GM12878 (cell line): Measurements from ENCODE around the gene ZMIZ1. TPM values are rescaled to one million over a fixed set of nuclear protein-coding genes. Genes with fewer than 3 reads are reported as not detected.

Experiments
- ATAC-seq: fragments of 200-7000 bp; cut with Tn5 transposase; 3 replicates; pipeline ENCODE4 v1.9.1; 2020; ENCODE audit warnings: mild to moderate bottlenecking, moderate library complexity
- BruUV-seq: library from RNA; stranded (reverse); fragments of 400-500 nt; replicated peaks from 2 replicates; lab custom pipeline; 2021; lab: Mats Ljungman, UMichigan
- CTCF ChIA-PET: fragments of 300-600 bp; sonication (Branson Sonifier 250); formaldehyde crosslinking; extraction: SDS; loops from one replicate; lab custom pipeline; 2021; ENCODE audit warnings: inconsistent platforms; lab: Yijun Ruan, JAX
- POLR2A ChIA-PET: fragments of 350-600 bp; formaldehyde crosslinking; extraction: SDS; loops from one replicate; lab custom pipeline; 2021; ENCODE audit warnings: inconsistent platforms; lab: Charles Lee
- RAD21 ChIA-PET: fragments of 300-600 bp; sonication (Branson Sonifier 250); formaldehyde crosslinking; loops from one replicate; lab custom pipeline; 2023; ENCODE audit warnings: antibody characterized with exemption; ENCODE audit not compliant: unreplicated experiment; lab: Charles Lee
- SMC1A ChIA-PET: fragments of 300-600 bp; sonication (Branson Sonifier 250); formaldehyde crosslinking; loops from one replicate; lab custom pipeline; 2023; ENCODE audit not compliant: unreplicated experiment, uncharacterized antibody; lab: Charles Lee
- DNase-seq: peaks from one replicate; pipeline ENCODE4 v3.0.0-alpha.2; 2011; ENCODE audit warnings: low read depth, low spot score
- FAIRE-seq: peaks from 3 replicates; lab custom pipeline; 2011; peaks lifted over from hg19 to GRCh38; lab: Jason Lieb, UNC
- H2AFZ ChIP-seq: 2 replicates; pipeline ENCODE4 v1.6.0; 2011; ENCODE audit warnings: low read depth, low read length, control low read depth; ENCODE audit not compliant: control insufficient read depth
- H3K27ac ChIP-seq: 2 replicates; pipeline ENCODE4 v1.5.1; 2011; ENCODE audit warnings: control low read depth; ENCODE audit not compliant: control insufficient read depth, insufficient read depth
- H3K27me3 ChIP-seq, 2 experiments: replicated peaks in 1 of 2; 2 replicates each; pipeline versions ENCODE4 v1.6.0 to v1.6.1; 2011; ENCODE audit warnings: low read length in 1 of 2; ENCODE audit not compliant: control insufficient read depth in 2 of 2, insufficient read depth in 2 of 2
- H3K36me3 ChIP-seq, 2 experiments: 2 replicates each; pipeline ENCODE4 v1.5.1; 2011; ENCODE audit warnings: low read length in 1 of 2; ENCODE audit not compliant: control insufficient read depth in 2 of 2, insufficient read depth in 2 of 2
- H3K4me1 ChIP-seq: 2 replicates; pipeline ENCODE4 v1.6.1; 2011; ENCODE audit warnings: mild to moderate bottlenecking, low read length, moderate library complexity, mixed read lengths; ENCODE audit not compliant: control insufficient read depth, insufficient read depth
- H3K4me2 ChIP-seq: 2 replicates; pipeline ENCODE4 v1.6.0; 2011; ENCODE audit warnings: control low read depth; ENCODE audit not compliant: control insufficient read depth, insufficient read depth
- H3K4me3 ChIP-seq: fragments of 200-600 bp; sonication (generic); 2 replicates; pipeline ENCODE4 v1.5.1; 2016
- H3K79me2 ChIP-seq: 2 replicates; pipeline ENCODE4 v1.6.0; 2011; ENCODE audit warnings: low read length; ENCODE audit not compliant: control insufficient read depth, insufficient read depth
- H3K9ac ChIP-seq: 2 replicates; pipeline ENCODE4 v1.8.0; 2011; ENCODE audit warnings: low read length, control low read depth, mixed read lengths; ENCODE audit not compliant: control insufficient read depth, insufficient read depth
- H3K9me3 ChIP-seq: replicated peaks from 3 replicates; pipeline ENCODE4 v1.5.1; 2011; ENCODE audit warnings: mild to moderate bottlenecking, low read length; ENCODE audit not compliant: control insufficient read depth, insufficient read depth
- H4K20me1 ChIP-seq: 2 replicates; pipeline ENCODE4 v1.6.0; 2011; ENCODE audit not compliant: control insufficient read depth, insufficient read depth
- ATF2 ChIP-seq: IDR thresholded peaks from 2 replicates; pipeline ENCODE4 v1.6.1; 2012; ENCODE audit warnings: low read length, inconsistent platforms
- PAX5 ChIP-seq: IDR thresholded peaks from 2 replicates; pipeline ENCODE4 v1.6.1; 2011; ENCODE audit warnings: low read depth, low read length, borderline replicate concordance
- SRF ChIP-seq, 2 experiments: IDR thresholded peaks; 2 replicates each; pipeline ENCODE4 v1.6.1; 2011; ENCODE audit warnings: low read depth in 2 of 2, low read length in 2 of 2, mild to moderate bottlenecking in 1 of 2, moderate library complexity in 1 of 2
- WGBS: methylation state at CpG from one replicate; pipeline ENCODE4 v1.1.6; 2016; ENCODE audit warnings: low lambda C conversion rate; ENCODE audit not compliant: insufficient replicate concordance, insufficient coverage; ENCODE audit errors: missing lambda C conversion rate; 5-methylcytosine and 5-hydroxymethylcytosine counted together
- in situ Hi-C: fragments of 300-500 bp; cut with MboI; formaldehyde crosslinking; loops from 9 replicates; pipeline ENCODE4 v1.14.3; 2018; ENCODE audit warnings: mixed read lengths
- intact Hi-C: fragments of 100-400 bp; cut with micrococcal nuclease; formaldehyde crosslinking; loops from one replicate; pipeline ENCODE4 v1.14.2; 2022; ENCODE audit not compliant: unreplicated experiment
- polyA plus RNA-seq, 11 experiments: library from polyadenylated mRNA; depleted of rRNA in 4 of 11; unstranded in 6 of 11; stranded (reverse) in 5 of 11; fragments of >200 nt; fragmentation: Nextera tagmentation in 4 of 11; fragmentation: Illumina TruSeq in 1 of 11; extraction: Ambion mirVana in 4 of 11; extraction: Trizol in 1 of 11; gene quantifications; 1 replicate in 1 of 11; 2 replicates in 10 of 11; pipeline versions ENCODE4 v1.2.1 to v1.2.3, GENCODE V29; 2011 to 2016; ENCODE audit warnings: inconsistent platforms in 2 of 11, missing spikeins in 2 of 11, low read depth in 1 of 11
- total RNA-seq, 4 experiments: library from RNA; depleted of rRNA in 3 of 4; stranded (reverse); fragments of >200 nt in 3 of 4; fragmentation: Illumina TruSeq in 1 of 4; extraction: Trizol in 1 of 4; gene quantifications; 2 replicates each; pipeline versions ENCODE4 v1.2.1 to v1.2.3, GENCODE V29; 2013 to 2021
- TF ChIP-seq, protein P1 (sequence below): IDR thresholded peaks from 2 replicates; pipeline ENCODE4 v1.6.1; 2012; ENCODE audit warnings: mild to moderate bottlenecking, low read depth, low read length
- TF ChIP-seq, protein P2 (sequence below): fragments of 150-350 bp; IDR thresholded peaks from 2 replicates; pipeline ENCODE4 v1.6.1; 2014; ENCODE audit warnings: mild to moderate bottlenecking, low read depth, low read length
- TF ChIP-seq, protein P3 (sequence below): fragments of 450-650 bp; formaldehyde crosslinking; IDR thresholded peaks from 2 replicates; pipeline ENCODE4 v1.4.0; 2020; ENCODE audit warnings: mild to moderate bottlenecking, moderate library complexity

The ZMIZ1 gene
- total and polyA plus RNA-seq, 10 of the 15 experiments (the other 5 are each of a cell fraction or from before 2014, with no cell fraction given), result 3.1 to 82.3 (median 14.9) TPM

DNA sequence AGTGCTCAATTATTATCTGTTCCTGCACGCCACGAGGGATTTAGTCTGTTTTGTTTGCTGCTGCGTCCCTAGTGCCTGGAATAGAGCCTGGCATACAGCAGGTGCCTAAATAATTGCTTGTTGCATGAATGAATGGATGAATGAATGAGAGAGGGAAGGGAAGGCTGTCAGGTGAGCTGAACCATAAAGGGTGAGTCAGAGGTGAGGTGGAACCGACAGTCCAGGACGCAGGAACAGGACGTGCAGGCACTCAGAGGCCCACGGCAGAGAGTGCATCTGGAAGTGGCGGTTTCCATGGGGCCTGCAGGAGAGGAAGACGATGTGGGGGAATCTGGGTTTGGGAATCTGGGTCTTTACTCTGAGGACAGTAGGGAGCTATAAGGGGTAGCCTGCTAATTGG, 260.8 kb downstream of the ZMIZ1 start:
- CTCF ChIA-PET, result no interaction called here
- TF ChIP-seq, protein P1, sequence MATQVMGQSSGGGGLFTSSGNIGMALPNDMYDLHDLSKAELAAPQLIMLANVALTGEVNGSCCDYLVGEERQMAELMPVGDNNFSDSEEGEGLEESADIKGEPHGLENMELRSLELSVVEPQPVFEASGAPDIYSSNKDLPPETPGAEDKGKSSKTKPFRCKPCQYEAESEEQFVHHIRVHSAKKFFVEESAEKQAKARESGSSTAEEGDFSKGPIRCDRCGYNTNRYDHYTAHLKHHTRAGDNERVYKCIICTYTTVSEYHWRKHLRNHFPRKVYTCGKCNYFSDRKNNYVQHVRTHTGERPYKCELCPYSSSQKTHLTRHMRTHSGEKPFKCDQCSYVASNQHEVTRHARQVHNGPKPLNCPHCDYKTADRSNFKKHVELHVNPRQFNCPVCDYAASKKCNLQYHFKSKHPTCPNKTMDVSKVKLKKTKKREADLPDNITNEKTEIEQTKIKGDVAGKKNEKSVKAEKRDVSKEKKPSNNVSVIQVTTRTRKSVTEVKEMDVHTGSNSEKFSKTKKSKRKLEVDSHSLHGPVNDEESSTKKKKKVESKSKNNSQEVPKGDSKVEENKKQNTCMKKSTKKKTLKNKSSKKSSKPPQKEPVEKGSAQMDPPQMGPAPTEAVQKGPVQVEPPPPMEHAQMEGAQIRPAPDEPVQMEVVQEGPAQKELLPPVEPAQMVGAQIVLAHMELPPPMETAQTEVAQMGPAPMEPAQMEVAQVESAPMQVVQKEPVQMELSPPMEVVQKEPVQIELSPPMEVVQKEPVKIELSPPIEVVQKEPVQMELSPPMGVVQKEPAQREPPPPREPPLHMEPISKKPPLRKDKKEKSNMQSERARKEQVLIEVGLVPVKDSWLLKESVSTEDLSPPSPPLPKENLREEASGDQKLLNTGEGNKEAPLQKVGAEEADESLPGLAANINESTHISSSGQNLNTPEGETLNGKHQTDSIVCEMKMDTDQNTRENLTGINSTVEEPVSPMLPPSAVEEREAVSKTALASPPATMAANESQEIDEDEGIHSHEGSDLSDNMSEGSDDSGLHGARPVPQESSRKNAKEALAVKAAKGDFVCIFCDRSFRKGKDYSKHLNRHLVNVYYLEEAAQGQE, result no peak
- TF ChIP-seq PAX5 (no peak), ATF2 (no peak), SRF (IDR thresholded peaks at IDR 0.05; ENCODE audit: low read depth in 2 of 2, low read length in 2 of 2) (no peak)
- TF ChIP-seq, protein P2, sequence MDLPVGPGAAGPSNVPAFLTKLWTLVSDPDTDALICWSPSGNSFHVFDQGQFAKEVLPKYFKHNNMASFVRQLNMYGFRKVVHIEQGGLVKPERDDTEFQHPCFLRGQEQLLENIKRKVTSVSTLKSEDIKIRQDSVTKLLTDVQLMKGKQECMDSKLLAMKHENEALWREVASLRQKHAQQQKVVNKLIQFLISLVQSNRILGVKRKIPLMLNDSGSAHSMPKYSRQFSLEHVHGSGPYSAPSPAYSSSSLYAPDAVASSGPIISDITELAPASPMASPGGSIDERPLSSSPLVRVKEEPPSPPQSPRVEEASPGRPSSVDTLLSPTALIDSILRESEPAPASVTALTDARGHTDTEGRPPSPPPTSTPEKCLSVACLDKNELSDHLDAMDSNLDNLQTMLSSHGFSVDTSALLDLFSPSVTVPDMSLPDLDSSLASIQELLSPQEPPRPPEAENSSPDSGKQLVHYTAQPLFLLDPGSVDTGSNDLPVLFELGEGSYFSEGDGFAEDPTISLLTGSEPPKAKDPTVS, result no peak
- TF ChIP-seq, protein P3, sequence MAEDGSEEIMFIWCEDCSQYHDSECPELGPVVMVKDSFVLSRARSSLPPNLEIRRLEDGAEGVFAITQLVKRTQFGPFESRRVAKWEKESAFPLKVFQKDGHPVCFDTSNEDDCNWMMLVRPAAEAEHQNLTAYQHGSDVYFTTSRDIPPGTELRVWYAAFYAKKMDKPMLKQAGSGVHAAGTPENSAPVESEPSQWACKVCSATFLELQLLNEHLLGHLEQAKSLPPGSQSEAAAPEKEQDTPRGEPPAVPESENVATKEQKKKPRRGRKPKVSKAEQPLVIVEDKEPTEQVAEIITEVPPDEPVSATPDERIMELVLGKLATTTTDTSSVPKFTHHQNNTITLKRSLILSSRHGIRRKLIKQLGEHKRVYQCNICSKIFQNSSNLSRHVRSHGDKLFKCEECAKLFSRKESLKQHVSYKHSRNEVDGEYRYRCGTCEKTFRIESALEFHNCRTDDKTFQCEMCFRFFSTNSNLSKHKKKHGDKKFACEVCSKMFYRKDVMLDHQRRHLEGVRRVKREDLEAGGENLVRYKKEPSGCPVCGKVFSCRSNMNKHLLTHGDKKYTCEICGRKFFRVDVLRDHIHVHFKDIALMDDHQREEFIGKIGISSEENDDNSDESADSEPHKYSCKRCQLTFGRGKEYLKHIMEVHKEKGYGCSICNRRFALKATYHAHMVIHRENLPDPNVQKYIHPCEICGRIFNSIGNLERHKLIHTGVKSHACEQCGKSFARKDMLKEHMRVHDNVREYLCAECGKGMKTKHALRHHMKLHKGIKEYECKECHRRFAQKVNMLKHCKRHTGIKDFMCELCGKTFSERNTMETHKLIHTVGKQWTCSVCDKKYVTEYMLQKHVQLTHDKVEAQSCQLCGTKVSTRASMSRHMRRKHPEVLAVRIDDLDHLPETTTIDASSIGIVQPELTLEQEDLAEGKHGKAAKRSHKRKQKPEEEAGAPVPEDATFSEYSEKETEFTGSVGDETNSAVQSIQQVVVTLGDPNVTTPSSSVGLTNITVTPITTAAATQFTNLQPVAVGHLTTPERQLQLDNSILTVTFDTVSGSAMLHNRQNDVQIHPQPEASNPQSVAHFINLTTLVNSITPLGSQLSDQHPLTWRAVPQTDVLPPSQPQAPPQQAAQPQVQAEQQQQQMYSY, result no peak
- SMC1A ChIA-PET, result interaction anchor here (0.6 to 2.8 kb wide), 8 partner anchors 9 to 715 kb away, joined by 3 to 13 read pairs (median 4); no protein-coding TSS in a partner anchor
- ATAC-seq (no peak), DNase-seq (no peak), FAIRE-seq (no peak)
- 82% methylated on average over 9 of the region's 9 CpGs for WGBS
- H3K27me3 ChIP-seq, result no peaks in the 10 kb centered on the region
- H3K9me3 ChIP-seq, result no peaks in the 10 kb centered on the region
- H3K27ac ChIP-seq, result no peak overlapping the region
- in situ Hi-C loops (no loop called here), intact Hi-C loops (no loop called here)
- H3K36me3 ChIP-seq, result no peaks in the 10 kb centered on the region
- H3K79me2 ChIP-seq, result no peaks in the 10 kb centered on the region
- no TSS peak for BruUV-seq
- no peaks in the 10 kb centered on the region for H4K20me1 ChIP-seq
- POLR2A ChIA-PET, result interaction anchor here (0.8 to 2.5 kb wide), 2 partner anchors 19 to 44 kb away, joined by 4 to 13 read pairs; partner anchors contain the start of gene PPIF
- H2AFZ ChIP-seq, result no peak overlapping the region
- H3K4me3 ChIP-seq, result no peak overlapping the region
- RAD21 ChIA-PET, result interaction anchor here (1.0 kb wide), 1 partner anchor 11 kb away, joined by 5 read pairs; no protein-coding TSS in a partner anchor
- no peak overlapping the region for H3K9ac ChIP-seq
- H3K4me1 ChIP-seq, result peaks cover 20% of the 10 kb centered on the region
- H3K4me2 ChIP-seq, result no peak overlapping the region
